DMS153 treated with DMSO at 0.1 percent for 48 hours (cell line): Measurements from ENCODE around the gene TNNC1.

Source experiments
- DNase-seq: peaks from one replicate; lab custom pipeline; 2025; ENCODE audit not compliant: unreplicated experiment; lab: John Stamatoyannopoulos, UW

The TNNC1 gene

DNA sequence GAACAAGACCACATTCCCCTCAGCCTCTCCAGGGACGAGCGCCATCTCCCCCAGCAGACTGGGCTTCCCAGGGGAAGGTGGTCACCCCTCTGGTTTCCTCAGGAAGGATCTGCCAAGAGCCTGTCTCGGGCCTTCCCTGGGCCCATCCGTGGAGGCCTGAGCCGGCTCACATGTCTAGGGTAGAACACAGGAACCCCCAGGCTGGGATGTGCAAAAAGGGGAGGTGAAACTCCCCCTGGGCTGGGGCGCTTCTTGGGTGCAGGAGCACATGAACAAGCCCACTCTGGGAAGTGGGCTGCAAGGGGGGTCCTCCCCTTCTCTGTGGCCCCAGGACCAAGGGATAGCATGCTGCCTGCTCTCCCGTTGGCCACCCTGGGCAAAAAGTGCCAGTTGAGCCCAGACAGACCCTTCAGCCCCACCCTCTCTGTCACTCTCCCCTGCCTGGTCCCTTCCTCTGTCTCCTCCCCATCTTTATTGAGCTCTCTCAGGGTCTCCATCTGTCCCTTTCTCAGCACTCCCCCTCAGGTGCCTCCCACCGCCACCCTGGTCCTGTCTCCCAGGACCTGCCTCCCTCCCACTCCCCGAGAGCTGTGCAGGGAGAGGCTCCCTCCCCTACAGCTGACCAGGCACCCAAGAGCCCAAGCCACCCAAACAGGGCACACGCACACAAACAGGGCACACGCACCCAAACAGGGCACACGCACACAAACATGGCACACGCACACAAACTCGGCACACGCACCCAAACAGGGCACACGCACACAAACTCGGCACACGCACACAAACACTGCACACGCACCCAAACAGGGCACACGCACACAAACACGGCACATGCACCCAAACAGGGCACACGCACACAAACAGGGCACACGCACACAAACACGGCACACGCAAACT lies 9.8 kb downstream of the TNNC1 start:
- DNase-seq, result no peak

DNA sequence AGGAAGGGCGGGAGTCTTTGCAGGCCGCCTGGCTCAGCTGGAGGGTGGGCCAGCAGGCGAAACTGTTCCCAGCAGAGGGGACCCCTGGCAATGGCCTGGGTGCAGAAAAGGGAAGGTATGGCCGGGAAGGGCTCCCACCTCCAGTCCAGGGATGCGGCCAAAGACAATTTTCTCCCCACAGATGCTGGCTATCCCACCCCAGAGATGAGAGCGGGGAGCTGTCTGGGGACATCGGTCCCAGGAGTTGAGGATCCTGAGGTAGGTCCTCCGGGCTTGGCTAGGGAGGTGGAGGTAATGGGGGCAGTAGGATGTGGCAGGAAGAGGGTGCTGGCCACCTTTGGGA lies 10.6 kb downstream of the TNNC1 start:
- DNase-seq, result no peak

DNA sequence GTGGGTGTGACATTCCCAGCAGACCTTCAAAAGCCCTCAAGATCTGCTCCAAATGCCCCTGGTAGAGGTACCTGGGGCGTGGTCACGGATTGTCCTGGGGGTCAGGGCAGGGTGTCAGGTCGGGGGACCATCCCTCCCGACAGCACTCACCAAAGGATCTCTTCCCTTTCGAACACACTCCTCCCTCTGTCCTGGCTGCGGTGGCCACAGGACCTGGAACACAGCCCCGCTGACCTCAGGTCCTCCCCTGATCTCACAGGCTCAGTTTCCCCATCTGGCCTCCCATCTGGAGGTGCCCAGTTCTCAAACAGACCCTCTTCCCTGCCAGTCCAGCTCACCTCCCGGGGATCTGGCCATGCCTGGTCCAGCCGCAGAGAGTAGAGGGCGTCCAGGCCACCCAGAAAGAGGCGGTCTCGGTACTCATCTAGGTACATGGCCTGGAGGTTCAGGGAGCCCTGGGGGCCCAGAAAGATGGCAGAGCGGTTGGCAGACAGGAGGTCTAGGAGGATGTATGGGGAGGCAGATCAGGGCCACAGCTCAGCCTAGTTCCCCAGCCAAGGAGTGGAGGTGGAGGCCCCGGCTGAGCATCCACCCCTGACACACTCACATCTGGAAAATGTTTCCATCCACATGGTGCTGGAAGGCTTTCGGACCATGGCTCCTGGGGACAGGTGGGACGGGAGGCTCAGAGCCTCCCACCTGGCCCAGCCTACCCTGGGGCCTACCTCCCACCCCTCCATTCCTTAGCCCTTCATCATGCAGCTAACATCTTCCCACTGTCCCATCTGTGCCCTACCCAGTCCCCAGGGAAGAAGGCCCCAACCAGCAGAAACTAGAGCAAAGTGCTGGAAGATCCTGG lies 11.2 kb downstream of the TNNC1 start:
- no peak for DNase-seq

DNA sequence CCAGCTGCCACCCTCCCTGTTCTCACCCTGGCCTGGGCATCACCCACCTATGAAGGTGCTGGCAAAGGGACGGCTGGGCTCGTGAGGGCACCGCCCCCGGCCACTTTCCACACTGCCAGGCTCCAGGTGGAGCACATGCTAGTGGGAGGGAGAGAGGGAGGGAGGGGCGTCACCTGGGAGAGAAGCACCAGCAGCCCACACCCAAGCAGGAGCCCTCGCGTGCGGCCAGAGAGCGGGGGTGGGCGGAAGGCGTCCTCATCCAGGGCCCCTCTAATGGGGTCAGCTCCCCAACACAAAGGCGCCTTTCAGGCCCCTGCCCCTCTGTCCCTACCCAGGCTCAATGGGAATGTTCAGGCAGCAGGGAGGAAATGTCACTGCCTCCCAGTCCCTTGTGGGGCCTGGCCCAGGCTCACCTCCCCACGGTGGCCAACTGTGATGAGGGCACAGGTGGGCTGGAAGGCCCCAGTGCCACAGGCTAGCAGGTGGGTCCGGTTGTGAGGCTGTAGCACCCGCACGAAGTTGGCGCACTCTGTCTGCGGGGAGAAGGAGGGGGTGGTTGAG lies 12.0 kb downstream of the TNNC1 start:
- DNase-seq, result no peak

DNA sequence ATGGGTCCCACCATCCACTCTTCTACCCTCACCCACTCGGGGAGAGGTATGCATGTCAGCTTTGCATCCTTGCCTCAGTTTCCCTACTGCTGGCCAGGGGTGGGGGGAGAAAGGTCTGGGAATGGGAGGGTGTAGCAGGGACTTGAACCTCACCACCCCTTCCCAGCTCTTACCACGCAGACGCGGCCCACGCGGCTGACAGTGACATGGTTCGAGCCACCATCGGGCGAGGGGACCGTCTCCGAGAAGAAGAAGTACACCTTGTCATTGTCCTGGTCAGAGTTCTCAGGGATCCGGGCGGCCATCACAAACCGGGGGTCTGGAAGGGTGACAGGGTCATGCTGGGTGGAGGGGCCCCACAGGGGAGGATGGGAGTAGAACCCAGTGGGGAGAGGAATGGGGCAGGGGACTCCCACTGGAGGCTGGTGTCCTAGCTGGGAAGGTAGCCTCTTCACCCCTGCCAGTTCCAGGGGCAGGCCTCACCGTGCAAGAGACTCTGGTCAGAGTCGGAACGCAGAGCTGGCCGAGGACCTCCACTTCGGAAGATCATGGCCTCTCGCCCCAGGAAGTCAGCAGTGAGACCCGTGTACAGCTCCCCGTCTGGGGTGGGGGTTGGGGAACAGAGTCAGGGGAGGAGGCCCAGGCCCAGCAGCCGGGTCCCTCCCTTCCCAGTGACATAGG lies 12.6 kb downstream of the TNNC1 start:
- DNase-seq, result no peak

DNA sequence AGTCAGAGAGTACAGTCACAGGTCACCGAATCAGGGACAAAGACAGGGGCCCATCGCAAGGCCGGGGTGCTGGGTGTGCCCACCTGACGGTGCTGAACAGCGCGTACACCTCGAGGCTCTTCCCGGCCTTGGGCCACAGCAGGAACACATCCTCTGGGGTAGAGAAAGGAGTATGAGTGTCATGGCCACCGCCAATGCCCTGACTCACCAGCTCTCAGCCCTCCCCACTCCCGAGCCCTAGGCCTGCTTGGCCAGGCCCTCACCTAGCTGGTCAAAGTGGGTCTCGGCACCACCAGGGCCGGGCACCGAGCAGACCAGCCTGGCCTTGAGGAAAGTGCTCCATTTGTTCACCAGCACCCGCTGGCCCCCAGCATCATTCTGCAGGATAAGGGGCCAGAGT lies 13.2 kb downstream of the TNNC1 start:
- DNase-seq, result no peak

DNA sequence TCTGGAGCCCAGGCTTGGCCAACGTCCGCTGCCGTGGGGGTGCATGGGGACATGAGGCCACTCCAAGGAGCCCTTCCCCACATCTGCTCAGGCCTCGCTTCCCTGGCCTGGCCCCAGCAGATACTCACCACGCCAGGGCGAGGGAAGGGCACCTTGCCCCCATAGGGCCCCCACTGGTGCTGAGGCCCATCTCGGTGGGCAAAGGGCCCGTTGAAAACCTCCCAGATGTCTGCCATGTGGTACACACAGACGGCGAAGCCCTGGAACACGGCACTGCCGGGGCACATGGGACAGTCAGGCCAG lies 13.6 kb downstream of the TNNC1 start:
- no peak for DNase-seq

DNA sequence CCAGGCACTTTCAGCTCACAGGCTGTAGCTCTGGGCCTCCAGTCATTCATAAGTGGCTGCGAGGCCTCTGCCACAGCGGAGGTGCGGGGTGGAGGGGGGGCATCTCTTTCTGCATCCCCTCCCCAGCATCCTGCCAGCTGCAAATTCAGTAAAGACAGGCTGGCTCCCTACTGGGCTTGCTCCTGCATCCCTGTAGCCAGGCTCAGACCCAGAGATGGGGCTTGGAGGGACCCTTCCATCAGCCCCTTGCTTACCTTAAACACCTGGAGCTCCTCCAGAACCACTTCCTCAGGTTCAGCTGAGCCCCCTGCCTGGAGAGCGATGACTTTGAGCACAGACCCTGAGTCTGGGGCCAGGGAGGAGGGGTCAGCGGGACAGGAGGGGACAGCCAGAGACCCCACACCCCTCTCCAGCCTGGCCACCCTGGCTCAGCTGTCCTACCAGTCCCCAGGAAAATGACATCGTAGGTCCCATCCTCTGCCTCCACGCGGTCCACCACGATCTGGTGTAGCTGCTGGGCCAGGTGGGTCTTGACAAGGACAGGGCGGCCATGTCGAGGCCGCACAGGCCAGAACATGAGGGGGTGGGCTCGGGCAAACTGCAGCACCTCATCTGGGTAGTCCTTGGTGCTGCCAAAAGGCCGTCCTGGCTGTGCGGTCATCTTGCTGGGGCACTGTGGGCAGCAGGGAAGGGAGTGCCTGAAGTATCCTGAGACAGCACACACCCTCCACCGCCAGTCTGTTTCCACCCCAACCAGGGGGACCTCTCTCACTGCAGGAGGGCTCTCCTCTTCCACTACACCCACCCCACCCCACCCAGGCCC lies 14.2 kb downstream of the TNNC1 start:
- no peak for DNase-seq

DNA sequence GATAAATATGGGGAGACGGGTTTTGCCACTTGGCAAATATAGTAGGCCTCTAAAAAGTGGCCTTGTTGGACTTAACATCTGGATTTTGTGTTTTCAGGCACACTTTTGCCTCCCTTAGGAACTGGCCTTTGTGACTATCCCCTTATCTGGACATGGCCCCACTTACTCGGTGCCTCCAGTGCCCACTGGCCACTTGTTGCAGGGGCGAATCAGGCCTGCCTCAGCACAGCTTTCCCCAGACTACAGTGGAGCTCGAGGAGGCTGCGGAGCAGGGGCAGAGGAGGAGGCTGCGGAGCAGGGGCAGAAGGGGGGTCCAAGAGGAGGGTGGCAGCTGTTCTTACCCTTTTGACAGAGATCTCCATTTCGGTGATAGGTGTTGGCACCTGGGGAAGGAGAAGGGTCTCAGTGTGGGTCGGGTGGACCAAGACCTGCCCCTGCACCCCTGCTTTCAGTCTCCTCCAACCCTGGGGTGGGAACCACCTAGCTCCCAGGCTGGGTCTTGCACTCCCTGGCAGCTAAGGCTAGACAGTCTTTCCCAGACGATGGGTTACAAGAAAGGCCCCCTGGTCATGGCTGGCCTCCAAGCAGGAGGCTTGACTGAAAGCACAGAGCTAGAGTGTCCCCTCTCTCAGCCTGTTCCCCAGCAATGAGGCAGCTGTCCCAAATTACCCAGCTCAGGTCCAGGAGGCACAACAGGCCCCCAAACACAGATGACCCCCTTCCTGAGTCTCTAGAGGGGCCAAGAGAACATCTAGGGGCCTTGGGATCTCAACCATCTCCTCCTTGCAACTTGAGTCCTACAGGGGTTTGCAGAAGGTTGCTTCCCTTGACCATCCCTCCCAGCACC lies 15.0 kb downstream of the TNNC1 start:
- no peak for DNase-seq

DNA sequence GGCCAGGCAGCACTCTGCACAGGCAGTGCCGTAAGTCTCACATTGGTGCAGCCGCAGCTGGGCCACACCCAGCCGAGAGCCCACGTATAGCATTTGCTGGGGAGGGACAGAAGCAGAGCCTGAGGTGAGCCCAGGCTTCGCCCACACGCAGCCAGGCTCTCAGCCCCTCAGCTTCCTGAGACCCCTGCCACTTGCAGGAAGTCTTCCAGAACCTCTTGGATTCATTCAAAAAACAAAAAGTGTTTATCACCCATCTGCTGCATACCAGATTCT lies 15.8 kb downstream of the TNNC1 start:
- DNase-seq, result no peak

DNA sequence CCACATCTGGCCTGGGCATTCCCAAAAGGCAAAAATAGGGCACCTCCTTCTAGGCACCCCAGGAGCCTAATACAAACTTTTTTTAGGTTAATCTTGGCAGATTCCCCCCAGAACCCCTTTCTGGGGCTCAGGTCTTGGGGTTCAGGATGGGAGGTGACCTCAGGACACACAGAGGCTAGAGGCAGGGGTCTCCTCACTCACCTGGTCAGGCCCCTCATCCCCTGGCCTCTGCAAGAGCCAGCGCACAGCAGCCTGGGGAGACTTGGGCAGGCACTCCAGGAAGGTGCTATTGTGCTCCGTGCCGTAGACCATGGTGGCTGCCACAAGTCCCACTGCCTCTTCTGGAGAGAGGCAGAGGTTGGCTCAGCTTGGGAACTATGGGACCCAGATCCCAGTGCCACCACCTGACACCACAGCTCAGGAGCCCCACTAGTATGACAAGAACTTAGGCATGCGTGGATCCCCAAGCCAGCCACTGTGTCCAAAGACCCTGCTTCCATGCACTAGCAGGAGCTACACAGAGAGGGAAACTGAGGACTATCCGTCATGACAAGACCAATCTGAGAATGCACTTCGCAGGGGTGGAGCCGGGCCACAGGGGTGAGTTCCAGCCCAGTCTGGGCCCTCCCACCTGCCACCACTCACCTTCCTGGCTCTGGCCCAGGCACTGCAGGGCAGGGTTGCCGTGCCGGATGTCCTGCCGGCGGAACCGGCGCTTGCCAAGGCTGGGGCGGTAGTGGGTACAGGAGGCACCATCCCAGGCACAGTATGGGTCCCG lies 16.3 kb downstream of the TNNC1 start:
- no peak for DNase-seq

DNA sequence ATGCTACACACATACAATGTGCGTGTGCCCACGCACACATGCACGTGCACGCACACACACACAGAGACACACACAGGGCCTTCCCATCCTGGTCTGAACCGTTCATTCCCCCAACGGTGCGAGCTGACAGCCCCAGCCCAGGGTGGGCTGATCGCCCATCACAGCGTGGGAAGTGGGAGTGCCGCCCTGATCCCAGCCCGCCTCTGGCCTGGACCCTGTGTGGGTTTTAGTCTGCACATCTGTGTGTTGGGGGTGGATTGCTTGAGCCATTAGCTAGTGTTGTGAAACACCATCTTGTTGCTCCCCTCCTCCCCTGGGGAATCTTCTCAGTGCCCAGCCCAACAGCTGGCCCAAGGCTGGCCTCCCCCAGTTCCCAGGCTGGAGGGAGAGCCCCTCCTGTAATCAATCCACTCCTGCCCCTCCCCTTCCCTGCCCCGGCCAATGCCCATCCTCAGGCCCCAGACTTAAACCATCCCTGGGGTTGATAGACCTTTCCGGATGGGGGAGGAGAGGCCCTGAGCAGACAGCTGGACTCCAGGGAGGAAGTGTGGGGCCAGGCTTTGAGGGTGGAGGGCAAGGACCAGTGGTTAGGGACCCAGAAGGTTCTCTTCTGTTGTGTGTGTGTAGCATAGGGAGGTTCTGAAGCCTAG lies 17.2 kb downstream of the TNNC1 start:
- no peak for DNase-seq

DNA sequence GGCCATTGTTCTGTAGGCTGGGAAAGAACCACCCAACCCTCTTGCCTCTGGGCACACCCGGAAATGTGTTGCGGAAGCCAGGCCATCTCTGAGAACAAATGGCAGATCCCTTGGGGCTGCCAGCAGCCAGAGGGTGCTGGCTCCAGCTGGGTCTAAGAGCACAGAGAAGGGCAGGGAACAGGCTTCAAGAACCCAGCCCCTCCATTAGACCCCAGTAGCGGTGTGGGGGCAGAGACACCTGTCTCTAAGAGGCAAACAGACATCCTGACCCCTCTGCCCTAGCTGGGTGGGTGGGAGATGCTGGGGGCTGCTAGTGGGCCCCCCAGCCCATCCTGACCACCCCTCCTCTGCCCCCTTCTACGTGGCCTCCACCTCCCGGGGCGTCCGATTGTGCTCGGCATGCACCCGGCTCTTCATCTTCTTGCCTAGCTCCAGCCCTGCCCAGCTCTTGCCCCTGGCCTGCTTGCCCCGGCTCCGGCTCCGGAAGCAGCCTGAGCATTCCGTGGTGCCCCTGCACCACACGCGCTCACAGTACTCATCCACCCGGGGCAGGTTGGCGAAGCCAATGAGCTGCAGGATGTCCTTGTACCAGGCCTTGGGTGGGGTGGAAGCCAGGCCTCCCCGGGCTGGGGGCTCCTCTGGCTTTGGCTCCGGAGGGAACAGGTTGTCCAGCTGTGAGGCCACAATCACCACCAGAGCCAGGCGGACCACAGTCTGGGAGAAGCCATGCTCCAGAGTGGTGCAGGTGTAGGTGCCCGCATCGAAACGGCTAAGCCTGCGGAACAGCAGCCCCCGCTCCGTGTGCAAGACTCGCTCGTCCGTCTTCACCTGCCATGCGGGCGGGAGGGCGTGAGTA lies 18.4 kb downstream of the TNNC1 start:
- no peak for DNase-seq

DNA sequence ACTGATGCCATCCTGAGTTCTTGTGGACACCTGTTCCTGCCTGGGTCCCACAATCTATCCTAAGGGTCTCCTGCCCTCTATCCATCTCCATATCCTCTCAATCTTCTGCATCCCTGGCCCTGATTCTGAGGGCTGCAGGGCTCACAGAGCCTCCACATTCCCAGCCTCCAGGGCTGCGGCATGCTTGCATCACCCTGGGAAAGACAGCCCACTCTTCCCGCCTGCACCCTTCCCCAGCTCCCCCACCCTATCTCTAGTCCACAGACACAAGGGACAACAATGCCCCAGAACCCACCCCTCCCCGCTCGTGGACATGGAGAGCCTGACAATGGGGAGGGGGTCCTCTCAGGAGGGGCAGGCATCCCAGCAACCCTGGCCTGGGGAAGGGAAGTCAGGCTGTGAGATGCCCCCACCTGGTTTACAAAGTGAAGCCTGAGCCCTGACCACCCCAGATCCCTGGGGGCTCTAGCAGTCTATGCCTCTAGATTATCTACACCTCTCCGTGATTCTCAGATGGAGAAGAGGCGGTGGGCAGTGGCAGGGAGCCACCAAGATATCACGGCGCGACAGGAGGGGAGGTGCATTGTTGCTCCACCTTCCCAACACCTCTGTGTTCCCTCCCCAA lies 19.2 kb downstream of the TNNC1 start:
- DNase-seq, result no peak

DNA sequence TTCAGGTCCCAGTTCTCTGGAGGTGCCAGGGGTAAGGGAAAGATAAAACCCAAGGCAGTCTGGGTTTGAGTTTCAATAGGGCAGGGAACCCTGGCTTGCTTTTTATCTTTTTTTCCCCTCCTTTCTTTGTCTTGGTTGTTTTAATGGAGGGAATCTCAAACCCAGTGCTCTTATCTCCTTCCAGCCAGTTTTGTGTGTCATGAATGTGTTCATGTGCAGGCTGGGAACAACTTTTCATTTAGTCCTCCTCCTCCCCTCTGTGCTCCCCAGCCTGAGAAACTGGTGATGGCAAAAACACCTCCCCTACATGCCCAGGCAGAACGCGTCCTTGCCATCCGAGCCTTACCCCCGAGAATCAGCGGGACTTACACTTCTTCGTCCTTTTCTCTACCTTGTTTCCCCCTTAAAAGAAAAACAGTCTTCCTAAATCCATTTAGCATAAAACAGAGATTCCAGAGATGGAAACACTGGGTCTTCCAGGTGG lies 19.8 kb downstream of the TNNC1 start:
- DNase-seq, result no peak

DNA sequence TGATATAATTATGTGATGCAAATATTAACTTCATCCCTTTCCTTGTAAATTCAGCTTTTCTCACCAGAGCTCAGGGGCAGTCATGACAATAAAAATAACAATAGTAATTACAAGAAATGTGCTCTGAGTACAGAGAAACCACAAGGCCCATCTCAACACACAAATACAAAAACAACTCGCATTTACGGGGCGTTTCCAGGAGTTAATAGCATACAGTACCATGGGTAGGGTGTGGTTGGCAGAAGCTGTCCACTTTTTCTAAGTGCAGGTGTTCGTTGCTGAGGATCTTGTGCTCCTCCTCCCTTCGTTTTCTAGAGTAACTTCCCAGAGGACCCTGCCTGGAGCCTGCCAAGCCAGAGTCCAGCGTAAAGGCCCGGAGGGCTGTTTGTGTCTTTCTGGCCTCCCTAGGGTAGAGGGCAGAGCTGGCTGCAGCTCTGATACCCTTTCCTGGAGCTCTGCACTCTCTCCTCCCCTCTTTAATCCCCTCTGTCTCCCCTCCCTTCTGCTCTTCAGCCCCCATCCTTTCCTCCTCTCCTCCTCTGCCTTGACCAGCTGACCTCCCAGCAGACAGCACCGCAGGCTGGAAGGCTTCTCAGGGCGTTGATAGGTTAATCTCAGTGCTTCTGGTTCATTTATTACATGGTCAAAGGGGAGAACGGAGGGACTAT lies 20.4 kb downstream of the TNNC1 start:
- DNase-seq, result no peak

DNA sequence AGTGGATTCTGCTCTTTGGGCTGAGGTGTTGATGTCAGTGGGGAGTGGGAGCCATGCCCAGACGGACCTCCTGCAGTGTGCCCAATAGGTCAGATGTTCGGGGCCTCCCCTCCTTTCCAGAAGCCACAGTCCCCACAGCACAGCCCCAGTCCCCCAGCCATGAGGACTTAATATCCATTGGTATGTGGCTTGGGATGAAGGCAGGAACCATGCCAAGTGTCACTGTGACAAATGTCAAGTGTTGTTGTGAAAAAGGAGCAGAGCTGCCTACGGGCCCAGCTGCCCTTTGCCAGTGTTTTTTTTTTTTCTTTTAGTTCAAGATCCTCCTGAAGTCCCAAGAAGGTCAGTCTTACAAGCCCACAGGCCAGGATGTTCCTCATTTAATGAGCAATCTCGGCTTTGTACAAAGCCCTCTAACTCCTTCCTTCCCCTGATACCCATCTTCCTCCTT lies 21.1 kb downstream of the TNNC1 start:
- no peak for DNase-seq
